Neuronal stem cell (in vitro differentiated cells): ENCODE measurements around the gene NELL1.
A peak's percentile ranks its signal among the peaks of the same experiment; 100 is the strongest.

Source experiments
- DNase-seq: peaks from one replicate; pipeline ENCODE4 v3.0.0-alpha.2; 2013; ENCODE audit warnings: low spot score
- H2AFZ ChIP-seq: one replicate; pipeline ENCODE4 v1.6.1; 2013; ENCODE audit warnings: mild to moderate bottlenecking, low read length, inconsistent platforms
- H2AK5ac ChIP-seq: 2 replicates; pipeline ENCODE4 v1.6.1; 2013; ENCODE audit warnings: low read depth, mild to moderate bottlenecking, inconsistent platforms, low read length, moderate library complexity, mixed read lengths
- H2BK120ac ChIP-seq: 2 replicates; pipeline ENCODE4 v1.6.1; 2013; ENCODE audit warnings: low read depth, mild to moderate bottlenecking, inconsistent platforms, low read length, moderate library complexity, mixed read lengths
- H2BK12ac ChIP-seq: one replicate; pipeline ENCODE4 v1.6.1; 2013; ENCODE audit warnings: low read length, inconsistent platforms
- H2BK15ac ChIP-seq: 2 replicates; pipeline ENCODE4 v1.6.1; 2013; ENCODE audit warnings: mild to moderate bottlenecking, low read length, inconsistent platforms, mixed read lengths
- H2BK5ac ChIP-seq: one replicate; pipeline ENCODE4 v1.6.1; 2013; ENCODE audit warnings: inconsistent platforms, mild to moderate bottlenecking, low read length, moderate library complexity
- H3K14ac ChIP-seq: one replicate; pipeline ENCODE4 v1.6.1; 2013; ENCODE audit warnings: low read length, inconsistent platforms
- H3K18ac ChIP-seq: 2 replicates; pipeline ENCODE4 v1.6.1; 2013; ENCODE audit warnings: low read length, inconsistent platforms
- H3K23ac ChIP-seq: 2 replicates; pipeline ENCODE4 v1.6.1; 2013; ENCODE audit warnings: low read depth, mild to moderate bottlenecking, mixed read lengths, low read length, inconsistent platforms; ENCODE audit not compliant: poor library complexity
- H3K27ac ChIP-seq: replicated peaks from 3 replicates; pipeline ENCODE4 v1.5.1; 2013; ENCODE audit warnings: low read length, inconsistent platforms
- H3K27me3 ChIP-seq, 3 experiments: 2 replicates each; pipeline ENCODE4 v1.6.1; 2013; ENCODE audit warnings: low read length in 3 of 3, mild to moderate bottlenecking in 2 of 3, inconsistent platforms in 1 of 3, low read depth in 1 of 3, mixed read lengths in 1 of 3, moderate library complexity in 1 of 3; ENCODE audit not compliant: control insufficient read depth in 3 of 3, insufficient read depth in 3 of 3
- H3K36me3 ChIP-seq, 2 donors: replicated peaks in 1 of 2; 2 replicates each; pipeline ENCODE4 v1.6.1; 2013; ENCODE audit warnings: low read length in 2 of 2; ENCODE audit not compliant: control insufficient read depth in 2 of 2, insufficient read depth in 2 of 2
- H3K4ac ChIP-seq: 2 replicates; pipeline ENCODE4 v1.6.1; 2013; ENCODE audit warnings: inconsistent platforms, mild to moderate bottlenecking, low read length, moderate library complexity
- H3K4me1 ChIP-seq, 2 donors: 1 replicate in 1 of 2; 2 replicates in 1 of 2; pipeline ENCODE4 v1.6.1; 2013; ENCODE audit warnings: low read length in 2 of 2, low read depth in 1 of 2; ENCODE audit not compliant: control insufficient read depth in 2 of 2, insufficient read depth in 1 of 2
- H3K4me2 ChIP-seq: one replicate; pipeline ENCODE4 v1.6.1; 2013; ENCODE audit warnings: mild to moderate bottlenecking, low read length, inconsistent platforms; ENCODE audit not compliant: insufficient read depth, poor library complexity, severe bottlenecking
- H3K4me3 ChIP-seq, 2 donors: 2 replicates each; pipeline ENCODE4 v1.5.1; 2013; ENCODE audit warnings: low read length in 2 of 2, mild to moderate bottlenecking in 2 of 2, inconsistent platforms in 1 of 2, moderate library complexity in 1 of 2
- H3K79me1 ChIP-seq: one replicate; pipeline ENCODE4 v1.6.1; 2013; ENCODE audit warnings: low read depth, mild to moderate bottlenecking, inconsistent platforms, low read length, moderate library complexity
- H3K9ac ChIP-seq: one replicate; pipeline ENCODE4 v1.6.1; 2013; ENCODE audit warnings: mild to moderate bottlenecking, low read depth, low read length, inconsistent platforms; ENCODE audit not compliant: poor library complexity
- H3K9me3 ChIP-seq, 2 donors: replicated peaks in 1 of 2; 2 replicates each; pipeline versions ENCODE3 to v1.6.1; 2013; ENCODE audit warnings: low read length in 2 of 2, mild to moderate bottlenecking in 2 of 2, inconsistent platforms in 1 of 2, low read depth in 1 of 2, mixed read lengths in 1 of 2, moderate library complexity in 1 of 2; ENCODE audit not compliant: control insufficient read depth in 2 of 2, insufficient read depth in 1 of 2
- H4K8ac ChIP-seq: one replicate; pipeline ENCODE4 v1.6.1; 2013; ENCODE audit warnings: low read depth, mild to moderate bottlenecking, inconsistent platforms, low read length, moderate library complexity
- H4K91ac ChIP-seq: one replicate; pipeline ENCODE4 v1.6.1; 2013; ENCODE audit warnings: low read length, low read depth, mild to moderate bottlenecking, inconsistent platforms; ENCODE audit not compliant: poor library complexity
- WGBS, 2 donors: extraction: QIAGEN DNeasy Blood & Tissue Kit; methylation state at CpG; one replicate each; pipeline ENCODE4 v1.1.7; 2013; ENCODE audit warnings: missing lambda C conversion rate in 2 of 2, mixed read lengths in 1 of 2; ENCODE audit not compliant: insufficient read length in 2 of 2, insufficient replicate concordance in 1 of 2; ENCODE audit errors: extremely low coverage in 2 of 2; 5-methylcytosine and 5-hydroxymethylcytosine counted together

Gene NELL1

GRCh38 chr11:21132146-21132720 lies 462.8 kb downstream of the NELL1 start:
- Histone ChIP-seq H2AK5ac (no peak overlapping the region), H4K91ac (no peak overlapping the region), H3K9ac (peak overlapping the region; percentile 46), H3K27ac (no peak overlapping the region), H3K36me3 (no peaks in the 10 kb centered on the region), H2BK12ac (no peak overlapping the region), H2BK15ac (no peak overlapping the region), H3K27me3 (no peaks in the 10 kb centered on the region), H3K4me1 (no peaks in the 10 kb centered on the region), H2BK120ac (no peak overlapping the region), H4K8ac (no peak overlapping the region), H3K4me2 (no peak overlapping the region), H3K18ac (no peak overlapping the region), H2BK5ac (peak overlapping the region; percentile 6), H3K14ac (peak overlapping the region; percentile 66), H3K23ac (peak overlapping the region; percentile 60), H2AFZ (no peak overlapping the region), H3K4me3 (peak overlapping the region in 1 of 2 donors; percentile 11), H3K9me3 (no peaks in the 10 kb centered on the region), H3K79me1 (no peaks in the 10 kb centered on the region), H3K4ac (no peak overlapping the region)
- no CpG with 5 or more reads among the region's 11 CpGs for WGBS, 2 donors
- no peak for DNase-seq

- Histone ChIP-seq H3K27ac (no peak overlapping the region), H2BK15ac (no peak overlapping the region), H3K4me1 (no peaks in the 10 kb centered on the region), H3K4ac (no peak overlapping the region), H3K36me3 (no peaks in the 10 kb centered on the region), H3K14ac (no peak overlapping the region), H4K91ac (no peak overlapping the region), H3K9ac (no peak overlapping the region), H2BK120ac (no peak overlapping the region), H3K4me3 (no peak overlapping the region), H3K4me2 (no peak overlapping the region), H3K79me1 (no peaks in the 10 kb centered on the region), H3K18ac (no peak overlapping the region), H3K27me3 (no peaks in the 10 kb centered on the region), H2AK5ac (no peak overlapping the region), H4K8ac (no peak overlapping the region), H3K9me3 (no peaks in the 10 kb centered on the region), H2BK5ac (no peak overlapping the region), H2BK12ac (no peak overlapping the region), H3K23ac (no peak overlapping the region), H2AFZ (no peak overlapping the region)
- no CpG with 5 or more reads among the region's 2 CpGs for WGBS, 2 donors
- DNase-seq = no peak
Measured at GRCh38 chr11:21133244-21133643, 463.9 kb downstream of the NELL1 start.

- no peak overlapping the region for H3K4me3 ChIP-seq
- no peaks in the 10 kb centered on the region for H3K9me3 ChIP-seq
- H3K27ac ChIP-seq = no peak overlapping the region
- H2BK120ac ChIP-seq = no peak overlapping the region
- H3K23ac ChIP-seq = no peak overlapping the region
- H4K8ac ChIP-seq = no peak overlapping the region
- H3K4ac ChIP-seq = no peak overlapping the region
- H3K18ac ChIP-seq = no peak overlapping the region
- WGBS, 2 donors = no CpG with 5 or more reads among the region's 6 CpGs
- no peak overlapping the region for H3K9ac ChIP-seq
- no peak overlapping the region for H2AFZ ChIP-seq
- no peak overlapping the region for H2BK15ac ChIP-seq
- H2BK12ac ChIP-seq = no peak overlapping the region
- no peak overlapping the region for H3K14ac ChIP-seq
- no peaks in the 10 kb centered on the region for H3K4me1 ChIP-seq
- H3K36me3 ChIP-seq = no peaks in the 10 kb centered on the region
- no peak for DNase-seq
- no peak overlapping the region for H4K91ac ChIP-seq
- H2BK5ac ChIP-seq = no peak overlapping the region
- H2AK5ac ChIP-seq = no peak overlapping the region
- no peak overlapping the region for H3K4me2 ChIP-seq
- no peaks in the 10 kb centered on the region for H3K27me3 ChIP-seq
- H3K79me1 ChIP-seq = no peaks in the 10 kb centered on the region
Measured at GRCh38 chr11:21133722-21134121, 464.3 kb downstream of the NELL1 start.

- H3K9ac ChIP-seq = no peak overlapping the region
- DNase-seq = no peak
- no peak overlapping the region for H2BK120ac ChIP-seq
- H2AK5ac ChIP-seq = no peak overlapping the region
- H3K4me2 ChIP-seq = no peak overlapping the region
- no peaks in the 10 kb centered on the region for H3K9me3 ChIP-seq
- H2BK12ac ChIP-seq = no peak overlapping the region
- H3K4me1 ChIP-seq = no peaks in the 10 kb centered on the region
- H2BK5ac ChIP-seq = no peak overlapping the region
- no CpG with 5 or more reads among the region's 6 CpGs for WGBS, 2 donors
- H4K8ac ChIP-seq = no peak overlapping the region
- H3K4ac ChIP-seq = no peak overlapping the region
- H3K36me3 ChIP-seq = no peaks in the 10 kb centered on the region
- no peak overlapping the region for H3K4me3 ChIP-seq
- H3K18ac ChIP-seq = no peak overlapping the region
- no peak overlapping the region for H3K27ac ChIP-seq
- H4K91ac ChIP-seq = no peak overlapping the region
- H3K79me1 ChIP-seq = no peaks in the 10 kb centered on the region
- no peak overlapping the region for H3K14ac ChIP-seq
- no peak overlapping the region for H3K23ac ChIP-seq
- no peaks in the 10 kb centered on the region for H3K27me3 ChIP-seq
- H2BK15ac ChIP-seq = no peak overlapping the region
- no peak overlapping the region for H2AFZ ChIP-seq
Measured at GRCh38 chr11:21137803-21138202, 468.4 kb downstream of the NELL1 start.
